ENCODE data around the gene PTPRU.
"Not testable (repeated sequence)": the region's sequence is repeated elsewhere in the genome, so short reads cannot be mapped to it uniquely, and the experiment has no call there.

PTPRU gene

GRCh38 chr1:29290414-29290985, 54.2 kb downstream of the PTPRU start:
- DNase-seq (ENCODE audit: low read depth), result peak; percentile 45

- DNase-seq (ENCODE audit: low read depth), result no peak
Observed at GRCh38 chr1:29291756-29292155, 55.4 kb downstream of the PTPRU start.

- DNase-seq (ENCODE audit: low read depth), result peak; percentile 20
Observed at GRCh38 chr1:29292344-29292743, 56.0 kb downstream of the PTPRU start.

- DNase-seq (ENCODE audit: low read depth), result no peak
Observed at GRCh38 chr1:29297450-29297849, 61.1 kb downstream of the PTPRU start.

DNA sequence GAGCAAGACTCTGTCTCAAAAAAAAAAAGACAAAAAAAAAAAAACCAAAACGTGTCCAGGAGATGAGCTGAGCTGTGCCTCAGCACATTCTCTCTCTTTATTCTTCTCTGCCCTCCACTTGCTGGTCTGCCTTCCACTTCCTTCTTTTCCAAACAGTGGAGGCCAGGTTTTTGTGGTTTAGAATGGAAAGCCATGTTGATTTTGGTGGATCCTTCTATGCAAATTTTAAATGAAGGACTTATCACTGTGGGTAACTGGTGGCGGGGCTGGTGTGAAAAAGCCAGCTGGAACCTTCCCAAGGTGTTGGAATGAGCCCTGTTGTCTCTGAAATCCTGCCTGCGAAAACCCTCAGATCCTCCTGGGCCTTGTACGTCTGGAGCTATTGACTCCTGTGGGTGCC, 61.9 kb downstream of the PTPRU start:
- no peak for DNase-seq (ENCODE audit: low read depth)

GRCh38 chr1:29299446-29299845, 63.1 kb downstream of the PTPRU start:
- no peak for DNase-seq (ENCODE audit: low read depth)

DNA sequence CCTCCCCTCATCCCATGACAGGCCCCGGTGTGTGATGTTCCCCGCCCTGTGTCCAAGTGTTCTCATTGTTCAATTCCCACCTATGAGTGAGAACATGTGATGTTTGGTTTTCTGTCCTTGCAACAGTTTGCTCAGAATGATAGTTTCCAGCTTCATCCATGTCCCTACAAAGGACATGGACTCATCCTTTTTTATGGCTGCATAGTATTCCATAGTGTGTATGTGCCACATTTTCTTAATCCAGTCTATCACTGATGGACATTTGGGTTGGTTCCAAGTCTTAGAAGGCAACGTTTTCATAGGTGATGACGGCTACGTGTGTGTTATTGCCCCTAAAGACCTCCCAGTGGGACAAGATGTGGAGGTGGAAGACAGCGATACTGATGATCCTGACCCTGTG, 65.4 kb downstream of the PTPRU start:
- not testable (repeated sequence) for DNase-seq (ENCODE audit: low read depth)

- DNase-seq (ENCODE audit: low read depth), result no peak
Observed at GRCh38 chr1:29303201-29304024, 67.1 kb downstream of the PTPRU start.

DNA sequence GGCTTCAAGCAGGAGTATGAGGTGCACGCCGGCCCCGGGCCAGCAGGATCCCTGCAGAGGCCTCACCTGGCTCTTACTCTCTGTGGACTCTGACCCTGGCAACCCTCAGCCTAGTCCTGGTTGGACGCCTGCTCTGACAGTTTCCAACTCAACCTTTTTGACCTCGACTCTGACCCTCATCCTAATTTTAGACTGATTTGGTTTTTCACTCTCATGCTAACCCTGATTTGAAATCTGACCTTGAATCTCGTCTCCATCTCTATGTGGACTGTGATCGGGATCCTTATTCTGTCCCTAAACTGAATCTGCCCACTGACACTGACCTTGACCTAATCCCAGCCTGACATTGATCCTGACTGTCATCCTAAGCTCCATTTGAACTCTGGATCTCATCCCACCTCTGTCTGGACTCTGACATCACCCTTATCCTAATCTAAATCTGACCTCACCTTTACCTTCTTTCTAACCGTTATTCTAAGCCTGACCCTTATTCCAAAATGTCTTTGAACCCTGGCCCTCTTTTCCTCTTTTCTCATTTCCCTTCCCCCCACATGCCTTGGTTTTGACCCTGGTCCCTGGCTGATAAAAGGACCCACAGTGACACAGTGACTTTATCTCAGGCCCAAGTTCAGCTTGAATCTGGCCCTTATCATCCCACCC, 67.8 kb downstream of the PTPRU start:
- DNase-seq (ENCODE audit: low read depth), result no peak

GRCh38 chr1:29305943-29306342, 69.6 kb downstream of the PTPRU start:
- peak; percentile 11 for DNase-seq (ENCODE audit: low read depth)

DNA sequence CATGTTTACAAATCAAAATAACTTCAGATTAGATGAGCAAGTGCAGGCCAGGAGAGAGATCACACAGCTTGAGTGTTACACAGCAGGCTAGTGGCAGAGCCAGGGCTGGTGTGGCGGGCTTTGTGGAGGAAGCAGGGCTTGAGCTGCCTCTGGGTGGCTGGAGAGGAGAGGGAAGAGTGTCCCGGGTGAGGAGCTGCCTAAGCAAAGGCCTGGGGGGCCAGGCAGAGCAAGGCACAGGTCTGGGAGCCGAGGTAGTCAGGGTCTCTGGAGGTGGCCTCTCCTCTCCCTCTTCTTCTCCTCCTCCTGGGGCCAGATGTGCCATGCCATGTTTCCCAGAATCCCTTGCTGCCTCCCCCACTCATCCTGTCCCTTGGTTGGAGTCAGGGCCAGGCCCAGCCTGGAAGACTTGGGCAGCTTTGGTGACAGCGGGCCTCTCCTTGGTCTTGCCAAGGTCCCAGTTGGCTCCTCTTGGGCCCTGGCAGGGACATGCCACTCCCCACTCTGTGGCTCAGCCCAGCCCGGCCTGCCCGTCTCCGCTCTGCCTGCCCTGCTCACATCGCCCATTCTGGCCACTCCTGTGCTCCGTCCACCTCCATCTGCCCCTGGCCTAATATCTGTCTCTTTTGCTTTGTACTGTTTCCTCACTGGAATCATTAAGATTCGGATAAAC, 70.3 kb downstream of the PTPRU start:
- no peak for DNase-seq (ENCODE audit: low read depth)

GRCh38 chr1:29309075-29309474, 72.8 kb downstream of the PTPRU start:
- DNase-seq (ENCODE audit: low read depth), result no peak

DNA sequence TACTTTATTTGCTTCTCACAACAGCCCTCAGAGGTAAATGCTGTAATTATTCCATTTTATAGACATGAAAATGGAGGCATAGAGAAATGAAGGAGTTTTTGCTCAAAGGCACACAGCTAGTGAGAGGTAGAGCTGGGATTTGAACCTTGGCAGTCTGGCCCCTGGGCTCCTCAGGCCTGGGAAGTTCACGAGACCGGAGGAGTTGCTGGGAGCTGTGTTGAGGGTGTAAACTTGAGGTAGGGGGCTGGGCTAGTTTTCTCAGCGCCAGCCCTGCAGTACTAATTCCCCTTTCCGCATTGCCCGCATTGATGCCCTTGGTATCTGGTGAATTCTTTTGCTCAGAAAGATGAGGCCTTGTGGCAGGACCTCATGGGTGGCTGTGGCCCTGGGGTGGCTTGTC, 73.3 kb downstream of the PTPRU start:
- no peak for DNase-seq (ENCODE audit: low read depth)

GRCh38 chr1:29310616-29311180, 74.4 kb downstream of the PTPRU start:
- DNase-seq (ENCODE audit: low read depth), result no peak

DNA sequence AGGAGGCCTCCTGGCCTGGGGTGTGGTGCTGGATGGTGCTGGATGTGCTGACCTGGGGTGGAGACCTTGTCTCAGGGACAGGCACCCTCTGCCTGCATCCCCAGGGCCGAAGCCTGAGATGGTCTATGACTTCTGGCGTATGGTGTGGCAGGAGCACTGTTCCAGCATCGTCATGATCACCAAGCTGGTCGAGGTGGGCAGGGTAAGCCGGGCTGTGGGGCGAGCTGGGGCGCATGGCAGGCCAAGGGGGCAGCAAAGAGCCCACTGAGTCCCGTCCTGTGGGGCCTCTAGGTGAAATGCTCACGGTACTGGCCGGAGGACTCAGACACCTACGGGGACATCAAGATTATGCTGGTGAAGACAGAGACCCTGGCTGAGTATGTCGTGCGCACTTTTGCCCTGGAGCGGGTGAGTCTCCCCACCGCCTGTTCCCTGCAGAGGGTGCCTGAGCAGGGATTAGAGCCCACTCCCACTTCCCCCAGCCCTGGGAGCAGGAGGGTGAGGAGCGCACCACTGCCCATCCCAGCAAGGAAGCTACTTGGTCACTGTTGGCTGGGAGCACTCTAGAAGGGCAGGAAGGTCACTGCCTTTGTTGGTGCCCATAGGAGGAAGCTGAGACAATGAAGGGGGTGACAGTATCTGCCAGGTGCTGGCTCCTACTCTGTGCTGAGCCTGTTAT, 75.2 kb downstream of the PTPRU start:
- DNase-seq (ENCODE audit: low read depth), result no peak

DNA sequence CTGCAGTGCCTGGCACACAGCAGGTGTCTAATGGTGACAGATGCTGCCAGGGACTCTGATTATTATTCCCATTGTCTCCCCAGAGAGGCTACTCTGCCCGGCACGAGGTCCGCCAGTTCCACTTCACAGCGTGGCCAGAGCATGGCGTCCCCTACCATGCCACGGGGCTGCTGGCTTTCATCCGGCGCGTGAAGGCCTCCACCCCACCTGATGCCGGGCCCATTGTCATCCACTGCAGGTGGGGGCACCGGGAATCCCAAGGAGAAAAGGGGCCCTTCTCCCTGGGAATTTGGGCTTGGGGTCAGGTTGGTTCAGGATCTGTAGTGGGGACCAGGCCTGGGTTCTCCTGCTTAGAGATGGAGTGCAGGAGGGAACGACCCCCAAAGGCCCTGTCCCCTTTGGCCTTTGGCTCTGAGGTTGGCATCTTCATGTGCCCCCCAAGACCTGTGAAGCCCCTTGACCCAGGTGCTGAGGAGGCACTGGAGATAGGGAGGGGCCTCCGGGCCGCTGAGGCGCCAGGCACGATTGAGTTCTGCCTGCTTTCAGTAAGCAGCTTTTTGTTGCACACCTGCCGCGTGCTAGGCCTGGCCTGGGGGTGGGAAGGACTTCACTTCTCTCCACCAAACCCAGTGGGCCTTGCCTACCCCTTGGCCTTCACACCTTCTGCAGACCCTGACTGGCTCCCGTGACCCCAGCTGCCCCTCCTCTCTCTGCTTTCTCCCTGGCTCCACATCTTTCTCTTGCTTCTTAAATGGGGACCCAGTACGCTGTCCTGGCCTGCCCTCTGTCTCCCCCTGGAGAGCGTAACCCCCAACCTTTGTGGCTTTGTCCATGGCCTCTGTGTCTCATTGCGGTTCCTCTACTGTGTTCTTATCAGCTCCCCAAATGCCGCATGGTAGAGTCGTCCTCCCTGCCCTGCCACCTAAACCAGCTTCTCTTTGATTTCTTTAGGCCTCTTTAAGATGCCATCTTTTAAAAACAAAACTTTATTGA, 76.4 kb downstream of the PTPRU start:
- DNase-seq (ENCODE audit: low read depth), result no peak

GRCh38 chr1:29314685-29315084, 78.4 kb downstream of the PTPRU start:
- DNase-seq (ENCODE audit: low read depth), result not testable (repeated sequence)

DNA sequence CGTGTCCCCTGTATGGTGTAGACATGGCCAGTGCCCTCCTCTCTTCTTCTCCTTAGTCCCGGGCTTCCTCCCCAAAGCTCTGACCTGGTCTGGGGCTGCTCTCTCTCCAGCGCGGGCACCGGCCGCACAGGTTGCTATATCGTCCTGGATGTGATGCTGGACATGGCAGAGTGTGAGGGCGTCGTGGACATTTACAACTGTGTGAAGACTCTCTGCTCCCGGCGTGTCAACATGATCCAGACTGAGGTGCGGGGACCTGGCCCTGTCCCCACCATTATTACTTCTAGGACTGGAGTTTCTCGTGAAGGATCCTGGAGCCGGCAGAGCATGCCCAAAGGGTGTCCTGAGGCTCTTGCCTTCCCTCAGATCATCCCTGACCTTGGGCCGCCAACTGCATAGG, 78.9 kb downstream of the PTPRU start:
- no peak for DNase-seq (ENCODE audit: low read depth)

DNA sequence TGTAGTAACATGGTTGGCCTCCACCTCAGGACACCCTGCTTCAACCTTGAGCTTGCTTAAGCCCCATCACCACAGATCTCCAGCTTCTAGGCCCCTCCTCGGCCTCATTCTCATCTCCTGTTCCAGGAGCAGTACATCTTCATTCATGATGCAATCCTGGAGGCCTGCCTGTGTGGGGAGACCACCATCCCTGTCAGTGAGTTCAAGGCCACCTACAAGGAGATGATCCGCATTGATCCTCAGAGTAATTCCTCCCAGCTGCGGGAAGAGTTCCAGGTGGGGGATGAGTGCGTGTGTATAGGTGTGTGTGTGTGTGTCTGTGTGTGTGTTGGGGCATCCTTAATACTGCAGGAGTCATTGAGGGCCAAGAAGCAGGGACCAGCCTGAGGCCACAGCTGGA, 79.6 kb downstream of the PTPRU start:
- DNase-seq (ENCODE audit: low read depth), result no peak

- no peak for DNase-seq (ENCODE audit: low read depth)
Observed at GRCh38 chr1:29317063-29317915, 81.0 kb downstream of the PTPRU start.

Data from iris pigment epithelial cell (primary cell).